CD4-positive, alpha-beta T cell treated with Interleukin-1 beta for 1 hour (primary cell): ENCODE measurements around the gene FNDC3B.
"Not testable (repeated sequence)": the region's sequence is repeated elsewhere in the genome, so short reads cannot be mapped to it uniquely, and the experiment has no call there.

Experiments used
- DNase-seq, 2 donors: peaks; one replicate each; pipeline ENCODE4 v3.0.0-alpha.2; 2020 to 2022

The FNDC3B gene

GRCh38 chr3:172222478-172223071 lies 183.2 kb downstream of the FNDC3B start:
- DNase-seq, result no peak

- no peak for DNase-seq
Measured at GRCh38 chr3:172223870-172224269, 184.5 kb downstream of the FNDC3B start.

GRCh38 chr3:172224560-172225214 lies 185.3 kb downstream of the FNDC3B start:
- DNase-seq, result no peak

- no peak for DNase-seq
Measured at GRCh38 chr3:172225215-172225707, 185.9 kb downstream of the FNDC3B start.

DNA sequence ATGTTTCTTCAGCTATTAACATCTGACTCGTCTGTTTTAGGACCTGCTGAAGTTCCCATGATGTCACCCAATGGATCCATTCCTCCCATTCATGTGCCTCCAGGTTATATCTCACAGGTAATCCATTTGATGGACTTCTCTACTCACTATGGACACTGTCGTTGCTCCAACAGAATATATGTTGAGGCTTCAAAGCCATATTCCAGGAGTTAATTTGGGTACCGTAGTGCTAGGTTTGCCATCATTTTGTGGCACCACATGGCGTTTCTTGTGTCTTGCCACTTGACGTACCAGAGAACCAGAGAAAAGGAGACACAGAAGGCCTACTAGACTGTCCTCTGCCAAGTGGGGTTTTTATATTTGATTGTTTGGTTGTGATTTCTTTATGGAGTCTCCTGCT lies 187.5 kb downstream of the FNDC3B start:
- no peak for DNase-seq

- no peak for DNase-seq
Measured at GRCh38 chr3:172227340-172228035, 188.1 kb downstream of the FNDC3B start.

- no peak for DNase-seq
Measured at GRCh38 chr3:172228036-172228415, 188.6 kb downstream of the FNDC3B start.

DNA sequence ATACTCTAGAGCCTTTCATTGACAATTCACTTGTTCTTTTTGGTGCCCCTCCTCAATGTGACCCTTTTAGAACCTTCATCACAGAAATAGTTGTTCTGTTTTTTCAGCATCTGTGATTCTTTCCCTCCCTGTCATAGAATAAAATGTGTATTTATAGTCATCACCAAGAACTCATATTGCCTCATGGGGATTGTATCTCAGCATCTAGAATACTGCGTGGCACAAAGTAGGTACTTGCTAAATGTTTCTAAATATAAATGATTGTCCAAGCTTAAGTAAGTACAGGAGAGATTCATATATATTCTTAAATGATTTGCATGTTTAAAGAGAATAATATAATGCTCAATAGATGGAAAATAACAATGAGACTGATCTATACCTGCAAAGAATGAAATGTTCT lies 190.1 kb downstream of the FNDC3B start:
- DNase-seq, result no peak

DNA sequence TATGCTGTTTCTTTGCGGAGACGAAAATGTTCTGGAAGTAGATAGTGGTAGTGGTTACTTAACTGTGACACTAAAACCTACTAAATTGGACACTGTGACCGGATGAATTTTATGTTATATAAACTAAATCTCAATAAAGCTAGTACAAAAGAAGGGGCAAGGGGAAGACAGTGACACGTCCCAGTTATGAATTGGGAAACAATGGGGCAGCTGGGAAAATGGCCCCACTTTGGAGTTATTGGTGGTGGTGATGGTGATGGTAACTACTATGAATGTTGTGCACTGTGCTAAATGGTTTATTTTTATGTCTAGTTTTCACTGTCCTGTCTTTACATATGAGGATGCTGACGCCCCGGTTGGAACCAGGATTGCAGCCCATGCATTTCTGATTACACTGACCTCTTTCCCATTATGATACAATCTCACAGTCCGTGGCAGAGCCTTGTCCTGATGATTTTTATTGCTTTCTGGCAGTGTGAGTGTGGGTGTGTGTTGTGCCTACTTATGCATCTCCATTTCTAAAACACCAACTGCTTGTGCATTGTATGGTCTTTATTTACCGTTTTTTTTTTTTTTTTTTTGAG lies 192.0 kb downstream of the FNDC3B start:
- DNase-seq, result no peak

- DNase-seq, result no peak
Measured at GRCh38 chr3:172232579-172233212, 193.3 kb downstream of the FNDC3B start.

DNA sequence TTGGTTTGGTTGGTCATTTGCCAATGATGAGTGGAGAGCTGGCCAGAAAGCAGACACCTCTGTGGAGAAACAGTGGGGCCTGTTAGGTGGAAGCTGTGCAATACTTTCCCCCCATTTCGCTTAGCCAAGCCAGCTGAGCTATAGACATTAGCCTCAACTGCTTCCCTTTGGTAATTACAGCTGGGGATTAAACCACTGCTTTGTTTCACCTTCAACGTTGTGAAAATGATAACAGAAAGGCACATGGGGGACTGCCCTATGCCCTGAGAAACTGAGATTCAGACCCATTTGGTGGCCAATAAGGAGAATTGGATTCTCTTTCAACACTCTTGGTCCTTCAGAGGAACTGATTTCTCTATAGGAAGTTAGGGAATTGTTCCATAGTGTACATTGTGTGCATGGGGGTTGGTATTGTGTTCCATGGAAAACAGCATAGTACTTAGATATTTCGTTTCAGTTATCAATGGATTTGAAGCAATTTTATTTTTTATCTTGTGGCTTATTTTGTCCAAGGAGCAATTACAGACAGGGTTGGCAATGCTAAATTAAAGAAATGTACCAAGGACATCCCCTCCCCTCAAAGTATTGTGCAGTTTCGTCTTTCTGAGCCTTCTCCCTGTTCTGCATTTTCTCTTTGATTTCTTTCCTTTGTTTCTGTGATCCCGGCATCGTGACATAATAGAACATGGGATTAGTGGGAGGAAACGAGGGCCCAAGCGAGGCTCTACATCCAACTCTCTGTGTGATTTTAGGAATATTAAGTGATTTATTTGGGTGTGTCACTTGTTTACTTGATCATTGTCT lies 194.3 kb downstream of the FNDC3B start:
- no peak for DNase-seq

DNA sequence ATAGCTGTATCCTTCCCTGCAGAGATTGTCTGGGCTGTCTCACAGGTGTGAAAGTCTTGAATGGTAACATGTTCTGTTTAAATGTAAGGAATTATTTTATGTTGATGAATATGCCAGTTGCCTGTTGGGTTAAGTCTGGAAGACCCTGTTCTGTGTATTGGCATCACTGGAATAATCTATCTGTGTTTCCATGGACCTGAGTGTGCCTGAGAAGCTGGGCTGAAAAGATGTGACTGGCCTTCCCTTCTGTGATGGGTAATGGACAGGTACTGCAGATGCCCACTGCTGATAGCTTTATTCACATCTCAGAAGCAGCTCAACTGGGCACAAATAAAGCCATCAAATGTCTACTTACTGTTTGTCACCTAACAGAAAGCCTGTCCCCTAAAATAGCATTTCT lies 196.3 kb downstream of the FNDC3B start:
- no peak for DNase-seq

- no peak for DNase-seq
Measured at GRCh38 chr3:172236771-172237742, 197.7 kb downstream of the FNDC3B start.

- DNase-seq, result no peak
Measured at GRCh38 chr3:172238188-172238587, 198.8 kb downstream of the FNDC3B start.

DNA sequence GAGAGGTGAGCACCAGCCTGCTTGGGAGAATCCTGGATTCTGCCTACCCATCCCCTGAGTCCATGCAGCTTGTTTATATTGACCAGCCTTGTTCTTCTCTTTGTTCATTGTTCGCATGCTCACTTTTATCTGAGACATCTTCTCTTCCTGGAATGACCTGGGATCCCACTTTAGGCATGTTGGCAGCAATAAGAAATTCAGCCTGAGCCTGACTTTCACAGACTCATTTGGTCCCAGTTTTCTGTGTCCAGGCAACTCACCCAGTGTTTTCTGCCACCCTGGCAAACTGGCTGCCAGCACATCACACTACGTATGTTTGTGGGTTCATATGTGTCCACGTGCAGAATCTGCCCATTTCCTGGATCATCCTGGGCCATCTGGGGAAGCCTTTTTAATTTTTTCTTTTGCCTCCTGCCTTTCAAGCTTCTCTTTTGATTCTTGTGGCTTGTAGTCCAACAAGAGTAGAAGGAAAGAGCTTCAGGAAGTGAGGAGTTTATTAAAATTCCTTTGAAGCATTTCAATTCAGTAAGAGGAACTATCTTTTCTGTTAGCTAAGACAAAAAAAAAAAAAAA lies 199.9 kb downstream of the FNDC3B start:
- no peak for DNase-seq

- no peak for DNase-seq
Measured at GRCh38 chr3:172241405-172241804, 202.0 kb downstream of the FNDC3B start.

GRCh38 chr3:172242471-172242870 lies 203.1 kb downstream of the FNDC3B start:
- not testable (repeated sequence) for DNase-seq

DNA sequence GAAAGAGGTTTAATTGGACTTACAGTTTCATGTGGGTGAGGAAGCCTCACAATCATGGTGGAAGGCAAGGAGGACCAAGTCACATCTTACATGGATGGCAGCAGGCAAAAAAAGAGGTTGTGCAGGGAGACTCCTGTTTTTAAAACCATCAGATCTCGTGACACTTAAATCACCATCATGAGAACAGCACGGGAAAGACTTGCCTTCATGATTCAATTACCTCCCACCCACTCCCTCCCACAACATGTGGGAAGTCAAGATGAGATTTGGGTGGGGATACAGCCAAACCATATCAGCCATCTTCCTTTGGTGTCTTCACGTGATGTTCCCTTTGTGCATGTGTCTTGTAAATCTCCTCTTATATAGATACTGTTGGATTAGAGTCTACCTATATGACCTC lies 204.0 kb downstream of the FNDC3B start:
- not testable (repeated sequence) for DNase-seq

DNA sequence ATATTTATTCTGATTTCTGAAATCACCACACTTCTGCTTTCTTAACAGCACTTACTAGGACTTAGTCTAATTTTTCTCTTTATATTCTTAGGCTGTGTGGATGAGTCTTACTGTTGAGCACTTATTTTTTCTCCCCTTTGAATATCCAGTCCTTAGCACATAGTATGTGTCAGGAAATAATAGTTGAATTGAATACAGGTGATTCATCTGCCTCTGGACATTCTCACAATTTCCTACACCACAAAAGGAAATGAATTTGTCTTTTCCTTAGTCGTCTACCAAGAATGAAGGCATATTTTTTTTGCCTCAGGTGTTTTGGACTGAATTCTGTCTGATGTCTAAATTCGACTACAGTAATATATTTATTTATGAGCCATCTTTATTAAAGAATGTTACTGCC lies 204.6 kb downstream of the FNDC3B start:
- DNase-seq, result no peak

DNA sequence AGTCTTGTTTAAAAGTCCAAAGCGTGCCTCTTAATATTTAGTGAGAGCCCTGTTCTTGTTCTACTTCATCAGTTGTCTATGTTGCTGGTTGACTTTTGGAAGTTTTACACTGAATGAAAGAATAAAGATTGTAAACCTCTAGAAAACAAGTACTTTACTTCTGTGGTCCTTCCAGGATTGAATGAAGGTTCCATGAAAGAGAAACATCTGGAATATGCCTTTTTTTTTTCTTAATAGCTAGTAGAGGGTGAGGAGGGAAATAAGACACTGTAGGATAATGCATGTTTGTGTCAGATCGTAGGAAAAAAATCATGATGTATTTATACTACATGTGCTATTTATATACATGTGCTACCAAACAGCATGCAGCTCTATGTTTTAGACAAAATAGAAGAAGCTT lies 205.9 kb downstream of the FNDC3B start:
- DNase-seq, result no peak
